CD4-positive, alpha-beta T cell treated with Interferon alpha-2 for 1 hour (primary cell): ENCODE measurements around the gene DCP2.

Experiments used
- DNase-seq, 2 donors: peaks; one replicate each; pipeline ENCODE4 v3.0.0-alpha.2; 2020 to 2022

DCP2 gene

DNA sequence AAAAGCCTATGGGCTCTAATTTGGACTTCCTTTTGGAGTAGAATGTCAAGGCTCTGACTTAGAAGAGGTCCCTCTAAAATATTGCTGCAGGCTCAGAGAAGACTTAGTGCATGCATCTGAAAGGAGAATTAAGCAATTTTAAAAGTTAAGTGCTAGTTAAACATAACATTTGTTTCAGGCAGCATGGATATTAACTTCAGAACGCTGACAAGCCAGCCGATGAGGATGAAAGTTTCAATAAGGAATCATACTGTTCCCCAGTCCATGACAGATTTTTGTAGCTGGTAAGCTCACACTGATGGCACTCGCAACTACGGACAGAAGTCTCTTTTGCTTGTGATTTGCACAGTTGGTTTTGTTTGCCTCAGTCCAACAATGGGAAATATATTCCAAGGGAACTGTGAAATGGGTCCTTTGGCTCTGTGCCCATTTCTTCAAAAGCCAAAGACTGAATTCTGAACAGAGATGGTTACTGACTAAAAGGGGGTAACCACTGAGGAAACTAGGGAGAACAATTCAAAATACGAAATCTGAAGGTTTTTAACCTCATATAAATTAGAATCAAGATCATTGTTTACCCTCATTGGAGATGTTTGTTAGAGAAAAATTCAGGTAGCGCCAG lies 47.6 kb downstream of the DCP2 start:
- DNase-seq = no peak

GRCh38 chr5:113025596-113025995 lies 49.0 kb downstream of the DCP2 start:
- DNase-seq = no peak

DNA sequence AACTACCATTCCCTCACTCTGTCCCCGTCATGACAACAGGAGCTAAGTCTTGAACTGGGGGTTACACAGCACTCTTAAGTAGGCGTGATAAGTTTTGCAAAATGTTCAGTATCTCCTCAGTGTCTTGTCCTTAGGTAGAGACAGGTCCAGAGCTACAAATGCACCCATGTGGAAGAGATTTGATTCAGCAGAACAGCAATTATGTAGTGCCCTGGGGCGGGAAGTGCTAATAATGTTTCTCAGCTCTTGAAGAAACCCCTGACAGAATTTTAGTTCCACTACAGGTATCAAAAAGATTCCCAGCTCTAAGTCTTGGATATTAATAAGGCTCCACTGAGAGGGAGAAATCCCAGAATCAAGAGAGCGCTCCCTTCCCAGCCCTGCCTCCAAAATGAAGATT lies 49.6 kb downstream of the DCP2 start:
- DNase-seq = no peak

DNA sequence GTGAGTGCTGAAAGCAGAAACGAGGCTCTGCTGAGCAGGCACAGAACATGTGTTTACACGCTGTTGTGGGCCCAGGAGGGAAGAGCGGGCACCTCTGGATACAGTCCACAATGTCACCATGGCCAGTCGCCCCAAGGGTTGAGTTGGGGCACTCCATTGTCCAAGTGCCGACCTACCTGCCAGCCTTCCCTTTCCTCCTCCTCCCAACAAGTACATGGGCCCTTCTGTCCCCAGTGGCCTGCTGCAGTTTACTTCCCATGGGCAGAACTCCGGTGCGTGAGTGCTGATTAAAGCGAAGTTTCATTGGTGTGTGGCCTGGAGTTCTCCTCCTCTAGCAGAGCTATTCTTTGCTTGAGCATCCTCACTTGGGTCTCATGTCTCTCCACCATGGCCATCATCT lies 50.4 kb downstream of the DCP2 start:
- no peak for DNase-seq

- DNase-seq = no peak
Measured at GRCh38 chr5:113027431-113027830, 50.8 kb downstream of the DCP2 start.

DNA sequence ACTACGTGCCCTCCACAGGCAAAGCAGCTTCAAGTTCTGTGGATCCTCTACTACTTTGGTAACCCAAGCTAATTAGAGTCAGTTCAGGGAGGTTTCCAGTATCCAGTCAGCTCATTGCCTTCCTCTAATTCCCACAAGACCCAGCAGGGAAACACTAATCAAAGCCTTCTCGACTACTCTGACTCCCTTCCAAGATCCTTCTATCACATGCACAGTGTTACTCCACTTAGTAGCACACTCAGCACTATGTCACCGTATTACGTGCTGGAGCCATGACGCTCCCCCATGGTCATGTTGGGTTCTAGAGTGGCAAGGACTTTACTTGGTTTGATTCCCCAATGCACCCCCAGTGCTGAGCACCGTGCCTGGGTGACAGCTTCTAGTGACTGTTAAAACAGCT lies 53.0 kb downstream of the DCP2 start:
- no peak for DNase-seq

GRCh38 chr5:113031104-113031503 lies 54.5 kb downstream of the DCP2 start:
- no peak for DNase-seq

DNA sequence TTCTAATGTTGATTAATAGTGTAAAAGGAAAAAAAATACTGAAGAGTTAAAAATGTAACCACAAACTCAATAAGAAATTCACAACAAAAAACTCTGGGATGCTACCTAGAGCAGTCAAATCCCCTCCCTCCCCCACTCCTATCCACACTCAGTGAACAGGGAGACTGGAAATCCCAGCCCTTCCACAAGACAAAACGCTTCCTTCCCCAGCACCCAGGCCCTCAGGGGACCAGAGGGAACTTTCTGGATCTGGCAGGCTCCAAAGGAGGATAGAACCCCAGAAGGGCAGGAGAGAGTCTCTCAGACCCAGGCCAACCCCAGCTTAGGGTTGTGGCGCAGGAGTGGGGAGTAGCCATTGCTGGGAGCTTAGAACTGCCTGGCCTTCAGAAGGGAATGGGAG lies 55.0 kb downstream of the DCP2 start:
- DNase-seq = no peak

GRCh38 chr5:113034182-113034773 lies 57.7 kb downstream of the DCP2 start:
- no peak for DNase-seq

- DNase-seq = no peak
Measured at GRCh38 chr5:113035096-113035495, 58.5 kb downstream of the DCP2 start.

DNA sequence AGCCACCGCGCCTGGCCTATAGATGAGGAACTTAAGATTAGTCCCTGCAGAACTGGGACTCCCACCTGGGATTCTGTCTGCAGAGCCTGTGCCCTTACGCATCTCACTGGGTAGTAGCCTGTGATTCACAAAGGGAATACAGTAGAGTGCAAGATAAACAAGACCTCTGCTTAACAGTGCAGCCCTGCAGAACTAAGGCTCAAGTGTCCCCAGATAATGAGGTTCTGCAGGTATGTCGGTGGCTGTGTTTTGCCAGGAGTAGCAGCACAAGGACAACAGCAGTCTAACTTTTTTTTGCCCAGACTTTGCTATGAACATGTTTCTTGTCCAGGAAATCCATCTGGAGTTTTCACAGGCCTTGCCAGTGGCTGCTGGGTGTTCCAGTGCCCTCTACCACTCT lies 59.7 kb downstream of the DCP2 start:
- no peak for DNase-seq

DNA sequence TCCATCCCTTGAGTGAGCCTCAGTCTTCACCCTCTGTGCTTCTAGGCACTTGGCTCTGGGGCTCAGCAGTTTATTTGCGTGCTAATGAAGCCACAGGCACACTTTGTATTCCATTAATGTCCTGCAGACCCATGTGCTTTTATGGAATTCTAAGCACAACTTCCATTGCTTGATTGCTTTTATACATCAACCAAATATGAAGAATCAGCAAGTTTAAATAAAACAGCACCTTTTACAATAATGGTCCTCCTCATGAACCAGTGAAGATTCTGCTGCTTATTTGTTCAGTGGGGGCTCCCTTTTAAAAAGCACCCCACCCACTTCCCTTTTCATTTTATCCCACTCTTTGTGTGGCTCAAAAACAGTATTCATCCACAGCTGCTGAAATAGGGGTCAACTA lies 60.2 kb downstream of the DCP2 start:
- DNase-seq = no peak

DNA sequence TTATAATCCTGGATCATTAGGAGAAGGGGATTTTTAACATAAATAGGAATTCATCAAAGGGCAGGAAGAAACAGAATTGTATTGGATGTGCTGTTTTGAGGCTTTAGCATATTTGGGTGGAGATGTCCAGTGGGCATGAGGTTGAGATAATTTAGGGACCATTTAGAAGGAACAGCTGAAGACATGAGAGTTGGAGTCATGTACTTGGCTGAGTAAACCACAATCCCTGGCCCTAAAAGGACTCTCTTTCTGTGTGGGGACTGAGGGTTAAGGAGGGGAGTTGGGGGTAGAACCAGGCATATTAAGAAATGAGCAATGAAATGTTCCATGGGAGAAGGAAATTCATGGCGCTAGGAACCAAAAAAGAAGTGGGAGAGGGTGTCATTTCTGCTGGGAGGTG lies 61.5 kb downstream of the DCP2 start:
- DNase-seq = no peak

GRCh38 chr5:113038714-113039113 lies 62.1 kb downstream of the DCP2 start:
- DNase-seq = no peak

DNA sequence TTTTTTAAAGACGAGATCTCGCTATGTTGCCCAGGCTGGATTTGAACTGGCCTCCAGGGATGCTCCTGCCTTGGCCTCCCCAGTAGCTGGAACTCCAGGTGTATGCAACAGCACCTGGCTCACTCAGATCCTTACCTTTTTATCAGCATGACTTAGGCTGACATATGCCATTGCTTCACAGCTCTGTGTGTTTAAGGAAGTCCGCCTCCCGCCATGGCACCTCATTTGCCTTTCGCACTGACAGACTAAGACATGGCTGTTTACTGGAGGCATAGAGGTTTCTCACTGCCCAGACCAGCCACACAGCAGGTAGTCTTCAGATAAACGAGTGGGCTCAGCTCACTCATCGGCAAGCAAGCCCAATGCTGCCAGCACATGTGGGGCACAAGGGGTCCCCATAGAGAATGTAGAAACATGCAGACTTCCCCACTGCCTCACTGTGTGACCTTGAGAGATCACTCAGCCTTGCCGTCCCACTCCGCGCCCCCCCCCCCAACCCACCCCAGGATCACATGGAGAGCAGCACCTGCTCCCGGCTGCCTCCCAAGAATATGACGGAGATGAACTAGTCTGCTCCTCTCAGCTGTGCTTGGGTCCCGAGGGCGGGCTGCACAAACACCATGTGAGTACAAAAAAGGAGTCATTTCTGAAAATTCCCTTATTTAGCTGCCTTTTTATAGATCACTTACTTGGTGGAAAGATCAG lies 62.8 kb downstream of the DCP2 start:
- no peak for DNase-seq

- DNase-seq = no peak
Measured at GRCh38 chr5:113039934-113040285, 63.3 kb downstream of the DCP2 start.

DNA sequence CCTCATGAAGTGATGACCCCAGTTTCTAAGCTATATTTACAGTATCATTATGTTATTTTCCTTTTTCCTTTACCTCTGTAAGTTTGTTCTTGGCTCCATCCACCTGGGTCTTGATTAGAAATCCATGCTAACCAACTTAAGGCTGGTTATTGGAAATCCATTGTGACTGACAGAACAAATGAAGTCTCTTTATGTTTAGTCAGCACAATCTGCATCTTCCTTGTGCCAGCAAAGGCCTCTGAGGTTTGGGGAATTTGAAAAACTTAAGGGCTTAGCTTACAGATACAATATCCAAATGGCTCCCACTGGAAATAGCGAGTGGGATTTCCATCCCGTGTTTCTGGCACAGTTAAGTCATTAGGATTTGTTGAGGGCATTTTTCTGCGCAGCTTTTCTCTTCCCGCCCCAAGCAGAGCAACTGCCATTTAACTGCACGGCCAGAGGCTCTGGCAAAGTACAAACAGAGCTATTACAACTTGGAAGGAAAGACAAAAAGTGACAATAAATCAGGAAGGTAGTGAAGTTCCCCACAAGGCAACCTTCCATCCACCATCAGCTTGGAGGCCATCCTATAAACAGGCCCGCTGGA lies 64.2 kb downstream of the DCP2 start:
- no peak for DNase-seq

DNA sequence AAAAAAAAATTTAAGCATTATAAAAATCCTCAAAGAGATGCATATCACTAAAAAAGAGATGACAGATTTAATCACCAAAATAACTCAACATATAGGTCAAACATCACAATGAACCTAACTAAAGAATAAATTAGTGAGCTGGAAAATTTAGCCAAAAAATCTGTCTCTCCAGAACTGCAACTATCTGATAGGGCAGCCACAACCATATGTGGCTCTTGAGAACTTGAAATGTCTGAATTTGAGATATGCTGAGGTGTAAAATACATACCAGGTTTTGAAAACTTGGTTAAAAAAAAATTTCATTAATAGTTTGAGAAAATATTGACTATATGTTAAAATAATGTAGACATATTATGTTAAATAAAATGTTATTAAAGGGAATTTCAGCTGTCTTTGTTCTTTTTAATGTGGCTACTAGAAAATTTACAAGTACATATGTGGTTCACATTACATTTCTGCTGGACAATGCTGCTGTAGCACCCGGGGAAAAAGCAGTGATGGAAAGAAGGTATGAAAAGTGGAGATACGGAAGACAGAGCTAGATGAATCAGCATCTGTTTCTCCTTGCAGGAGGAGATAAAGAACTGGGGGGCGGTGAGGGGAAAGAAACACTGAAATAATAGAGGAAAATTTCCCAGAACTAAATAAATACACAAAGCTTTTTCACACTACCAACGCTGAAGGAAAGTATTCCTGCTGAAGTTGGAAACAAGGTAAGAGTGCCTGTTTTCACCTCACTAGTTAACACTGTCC lies 66.1 kb downstream of the DCP2 start:
- no peak for DNase-seq

DNA sequence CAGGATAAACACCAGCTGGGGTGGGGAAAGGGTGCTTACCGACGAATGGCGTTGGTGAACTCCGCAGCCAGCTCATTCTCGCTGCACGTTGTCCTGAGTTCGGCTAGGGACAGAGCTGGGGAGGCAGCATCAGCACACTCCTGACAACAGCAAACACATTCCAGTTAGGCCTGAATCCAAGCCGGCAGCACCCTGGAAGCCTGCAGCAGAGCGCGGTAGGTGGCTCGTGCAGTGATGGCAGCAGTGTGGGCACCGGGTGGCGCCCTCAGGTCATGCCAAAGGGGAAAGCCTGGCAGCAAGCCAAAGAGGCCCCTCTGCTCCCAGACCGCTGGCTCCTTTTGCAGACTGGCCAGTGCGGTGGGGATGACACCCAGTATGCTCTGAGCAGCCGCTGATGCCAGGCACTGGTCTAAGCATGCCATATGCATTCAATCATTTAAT lies 66.9 kb downstream of the DCP2 start:
- no peak for DNase-seq

DNA sequence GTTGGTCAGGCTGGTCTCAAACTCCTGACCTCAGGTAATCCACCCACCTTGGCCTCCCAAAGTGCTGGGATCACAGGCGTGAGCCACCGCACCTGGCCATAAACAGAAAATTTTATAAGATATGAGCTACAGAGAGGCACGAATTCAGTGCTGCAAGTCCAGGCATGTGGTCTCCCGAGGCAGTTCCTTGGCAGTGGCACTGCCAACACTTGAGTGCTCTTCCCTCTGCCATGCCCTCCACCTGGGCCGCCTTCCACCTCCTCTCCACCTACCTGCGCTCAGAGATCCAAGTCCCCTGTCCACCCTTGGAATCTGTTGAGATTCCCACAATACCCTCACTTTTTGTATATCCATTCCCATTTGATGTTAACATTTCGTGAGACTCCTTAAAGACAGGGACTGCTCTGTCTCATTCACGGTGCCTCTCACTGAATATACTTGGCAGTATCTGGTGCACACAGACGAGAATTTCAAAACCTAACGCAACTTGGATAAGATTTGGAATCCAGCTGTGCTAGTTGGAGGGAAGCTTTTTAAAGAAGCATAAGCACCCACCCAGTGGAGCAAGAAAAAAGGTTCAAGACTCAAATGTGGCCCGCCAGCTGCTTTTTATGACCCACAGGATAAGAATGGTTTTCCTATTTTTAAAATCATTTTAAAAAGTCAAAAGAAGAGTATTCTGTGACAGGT lies 68.3 kb downstream of the DCP2 start:
- DNase-seq = no peak

GRCh38 chr5:113047234-113047633 lies 70.6 kb downstream of the DCP2 start:
- no peak for DNase-seq

GRCh38 chr5:113047733-113048652 lies 71.4 kb downstream of the DCP2 start:
- no peak for DNase-seq
